ENCODE measurements around the gene TNN.

- TF ChIP-seq CTCF (IDR thresholded peaks at IDR 0.05) (no peak), POLR2A (IDR thresholded peaks at IDR 0.05) (no peak)
Measured at GRCh38 chr1:175033953-175034352, 33.7 kb upstream of the TNN start.
